Trophoblast cell (in vitro differentiated cells and primary cell): ENCODE measurements around the gene UHMK1.
A peak's percentile ranks its signal among the peaks of the same experiment; 100 is the strongest.
"Not testable (repeated sequence)": the region's sequence is repeated elsewhere in the genome, so short reads cannot be mapped to it uniquely, and the experiment has no call there.

Source experiments
- DNase-seq, 2 donors: peaks; one replicate each; pipeline ENCODE4 v3.0.0-alpha.2; 2016
- H2AFZ ChIP-seq: 2 replicates; pipeline ENCODE4 v1.6.1; 2013; ENCODE audit warnings: low read length, moderate library complexity, mild to moderate bottlenecking; ENCODE audit not compliant: insufficient read depth, poor library complexity
- H2AK5ac ChIP-seq: 2 replicates; pipeline ENCODE4 v1.6.1; 2013; ENCODE audit warnings: mild to moderate bottlenecking, low read length
- H2BK120ac ChIP-seq: 2 replicates; pipeline ENCODE4 v1.6.1; 2013; ENCODE audit warnings: low read length, mild to moderate bottlenecking, moderate library complexity; ENCODE audit not compliant: insufficient read depth, poor library complexity
- H2BK12ac ChIP-seq: 2 replicates; pipeline ENCODE4 v1.6.1; 2013; ENCODE audit warnings: mild to moderate bottlenecking, low read length, moderate library complexity
- H2BK5ac ChIP-seq: 2 replicates; pipeline ENCODE4 v1.6.1; 2013; ENCODE audit warnings: low read length, low read depth, moderate library complexity, mild to moderate bottlenecking; ENCODE audit not compliant: poor library complexity
- H3K14ac ChIP-seq: 2 replicates; pipeline ENCODE4 v1.6.1; 2013; ENCODE audit warnings: mild to moderate bottlenecking, low read length
- H3K18ac ChIP-seq: 2 replicates; pipeline ENCODE4 v1.6.1; 2013; ENCODE audit warnings: mild to moderate bottlenecking, low read length
- H3K23ac ChIP-seq: 2 replicates; pipeline ENCODE4 v1.6.1; 2013; ENCODE audit warnings: low read length
- H3K27ac ChIP-seq: 2 replicates; pipeline ENCODE4 v1.5.1; 2013; ENCODE audit warnings: low read depth, mild to moderate bottlenecking, inconsistent platforms, low read length, moderate library complexity
- H3K27me3 ChIP-seq: 2 replicates; pipeline ENCODE4 v1.6.1; 2013; ENCODE audit warnings: inconsistent platforms, mild to moderate bottlenecking, low read length, moderate library complexity; ENCODE audit not compliant: insufficient read depth
- H3K36me3 ChIP-seq, 2 experiments: 1 replicate in 1 of 2; 2 replicates in 1 of 2; pipeline ENCODE4 v1.6.1; 2013; ENCODE audit warnings: low read length in 2 of 2, mild to moderate bottlenecking in 2 of 2, moderate library complexity in 1 of 2; ENCODE audit not compliant: insufficient read depth in 2 of 2, control insufficient read depth in 1 of 2
- H3K4ac ChIP-seq: 2 replicates; pipeline ENCODE4 v1.6.1; 2013; ENCODE audit warnings: low read depth, mild to moderate bottlenecking, low read length, moderate library complexity
- H3K4me1 ChIP-seq, 2 experiments: 1 replicate in 1 of 2; 2 replicates in 1 of 2; pipeline ENCODE4 v1.6.1; 2013; ENCODE audit warnings: low read length in 2 of 2, mild to moderate bottlenecking in 2 of 2, moderate library complexity in 1 of 2; ENCODE audit not compliant: insufficient read depth in 2 of 2, control insufficient read depth in 1 of 2
- H3K4me2 ChIP-seq: 2 replicates; pipeline ENCODE4 v1.6.1; 2013; ENCODE audit warnings: inconsistent platforms, mild to moderate bottlenecking, low read length, moderate library complexity
- H3K4me3 ChIP-seq: 2 replicates; pipeline ENCODE4 v1.5.1; 2013; ENCODE audit warnings: mild to moderate bottlenecking, low read depth, low read length, inconsistent platforms
- H3K79me1 ChIP-seq: one replicate; pipeline ENCODE4 v1.6.1; 2013; ENCODE audit warnings: low read length
- H3K79me2 ChIP-seq: 2 replicates; pipeline ENCODE4 v1.6.1; 2013; ENCODE audit warnings: low read length, mild to moderate bottlenecking; ENCODE audit not compliant: control insufficient read depth, insufficient read depth, poor library complexity
- H3K9ac ChIP-seq: 2 replicates; pipeline ENCODE4 v1.6.1; 2013; ENCODE audit warnings: mild to moderate bottlenecking, low read length
- H3K9me3 ChIP-seq: 2 replicates; pipeline ENCODE4 v1.6.1; 2013; ENCODE audit warnings: low read depth, mild to moderate bottlenecking, control low read depth, inconsistent platforms, low read length; ENCODE audit not compliant: insufficient read depth
- H4K12ac ChIP-seq: 2 replicates; pipeline ENCODE4 v1.6.1; 2013; ENCODE audit warnings: low read depth, mild to moderate bottlenecking, low read length, moderate library complexity
- H4K8ac ChIP-seq: 2 replicates; pipeline ENCODE4 v1.6.1; 2013; ENCODE audit warnings: low read depth, mild to moderate bottlenecking, low read length, moderate library complexity
- H4K91ac ChIP-seq: one replicate; pipeline ENCODE4 v1.6.1; 2013; ENCODE audit warnings: low read depth, mild to moderate bottlenecking, low read length, moderate library complexity
- WGBS: extraction: QIAGEN DNeasy Blood & Tissue Kit; methylation state at CpG from one replicate; pipeline ENCODE4 v1.1.7; 2013; ENCODE audit warnings: missing lambda C conversion rate; ENCODE audit not compliant: insufficient read length, insufficient coverage; ENCODE audit errors: extremely low coverage; 5-methylcytosine and 5-hydroxymethylcytosine counted together

UHMK1 gene

GRCh38 chr1:162485236-162485635 lies 12.4 kb upstream of the UHMK1 start:
- Histone ChIP-seq H4K12ac (no peak overlapping the region), H3K36me3 (no peaks in the 10 kb centered on the region), H3K14ac (no peak overlapping the region), H3K4me3 (no peak overlapping the region), H3K4me2 (no peak overlapping the region), H2BK12ac (no peak overlapping the region), H3K79me1 (no peaks in the 10 kb centered on the region), H4K91ac (no peak overlapping the region), H4K8ac (no peak overlapping the region), H3K18ac (no peak overlapping the region), H3K4ac (no peak overlapping the region), H3K27ac (no peak overlapping the region), H3K27me3 (no peaks in the 10 kb centered on the region), H2AFZ (no peak overlapping the region), H2AK5ac (no peak overlapping the region), H2BK5ac (no peak overlapping the region), H3K4me1 (no peaks in the 10 kb centered on the region), H3K23ac (no peak overlapping the region), H3K79me2 (no peaks in the 10 kb centered on the region), H3K9me3 (peaks cover 1% of the 10 kb centered on the region), H2BK120ac (no peak overlapping the region), H3K9ac (no peak overlapping the region)
- no peak for DNase-seq

GRCh38 chr1:162487241-162487640 lies 10.4 kb upstream of the UHMK1 start:
- Histone ChIP-seq H3K9me3 (peaks cover 1% of the 10 kb centered on the region), H3K9ac (no peak overlapping the region), H2AK5ac (no peak overlapping the region), H3K36me3 (no peaks in the 10 kb centered on the region), H3K4ac (no peak overlapping the region), H3K4me1 (no peaks in the 10 kb centered on the region), H3K14ac (no peak overlapping the region), H4K91ac (no peak overlapping the region), H2BK12ac (no peak overlapping the region), H3K23ac (no peak overlapping the region), H2AFZ (no peak overlapping the region), H3K4me2 (no peak overlapping the region), H2BK5ac (no peak overlapping the region), H3K4me3 (no peak overlapping the region), H3K27ac (no peak overlapping the region), H3K18ac (no peak overlapping the region), H4K8ac (no peak overlapping the region), H3K79me1 (no peaks in the 10 kb centered on the region), H4K12ac (no peak overlapping the region), H3K27me3 (no peaks in the 10 kb centered on the region), H2BK120ac (no peak overlapping the region), H3K79me2 (no peaks in the 10 kb centered on the region)
- no peak for DNase-seq
- WGBS: no CpG with 5 or more reads among the region's 10 CpGs

GRCh38 chr1:162488219-162488618 lies 9.4 kb upstream of the UHMK1 start:
- Histone ChIP-seq H3K9ac (peak overlapping the region; percentile 63), H2AFZ (no peak overlapping the region), H3K79me2 (no peaks in the 10 kb centered on the region), H3K4me2 (no peak overlapping the region), H3K27ac (no peak overlapping the region), H3K4me1 (no peaks in the 10 kb centered on the region), H3K14ac (no peak overlapping the region), H3K9me3 (peaks cover 1% of the 10 kb centered on the region), H3K18ac (no peak overlapping the region), H3K4me3 (no peak overlapping the region), H4K91ac (no peak overlapping the region), H2AK5ac (no peak overlapping the region), H3K27me3 (no peaks in the 10 kb centered on the region), H4K8ac (no peak overlapping the region), H3K79me1 (no peaks in the 10 kb centered on the region), H4K12ac (no peak overlapping the region), H2BK12ac (no peak overlapping the region), H3K36me3 (no peaks in the 10 kb centered on the region), H2BK120ac (no peak overlapping the region), H2BK5ac (no peak overlapping the region), H3K4ac (no peak overlapping the region), H3K23ac (no peak overlapping the region)
- no peak for DNase-seq
- WGBS: no CpG with 5 or more reads among the region's 3 CpGs

GRCh38 chr1:162495531-162496233 lies 1.9 kb upstream of the UHMK1 start:
- not testable (repeated sequence) for H4K8ac ChIP-seq, H4K12ac ChIP-seq, H2AFZ ChIP-seq, H3K4me1 ChIP-seq, H4K91ac ChIP-seq, DNase-seq, H2BK120ac ChIP-seq, H3K4ac ChIP-seq, H3K27ac ChIP-seq, H3K9ac ChIP-seq, H3K36me3 ChIP-seq, H3K14ac ChIP-seq, H3K4me2 ChIP-seq, H2BK5ac ChIP-seq, H3K4me3 ChIP-seq, H3K9me3 ChIP-seq, H2BK12ac ChIP-seq, H3K23ac ChIP-seq, H2AK5ac ChIP-seq, H3K79me1 ChIP-seq, H3K18ac ChIP-seq, H3K79me2 ChIP-seq, H3K27me3 ChIP-seq
- no CpG with 5 or more reads among the region's 6 CpGs for WGBS
